Fibroblast of lung (primary cell): ENCODE data around the gene MBNL3.

ENCODE experiments used
- CTCF ChIP-seq, 2 donors: IDR thresholded peaks in 1 of 2; conservative IDR thresholded peaks in 1 of 2; 1 replicate in 1 of 2; 2 replicates in 1 of 2; pipeline ENCODE4 v1.5.1; 2011 to 2012; ENCODE audit warnings: low read length in 2 of 2, control low read depth in 1 of 2, inconsistent platforms in 1 of 2, low read depth in 1 of 2, mild to moderate bottlenecking in 1 of 2
- EZH2 ChIP-seq: IDR thresholded peaks from 2 replicates; pipeline ENCODE4 v1.5.1; 2012; ENCODE audit warnings: low read length, control low read depth, mild to moderate bottlenecking; ENCODE audit errors: missing control alignments

- TF ChIP-seq CTCF (conservative IDR thresholded peaks at IDR 0.05 in 1 of 2, IDR thresholded peaks at IDR 0.05 in 1 of 2; ENCODE audit: low read depth in 1 of 2, low read length in 2 of 2) (no peak), EZH2 (no peak)
Observed at GRCh38 chrX:132468454-132468853, 20.4 kb downstream of the MBNL3 start.
